Measurements from ENCODE around the gene DNAJB6.

GRCh38 chr7:157395206-157395605, 58.4 kb downstream of the DNAJB6 start:
- TF ChIP-seq CTCF (IDR thresholded peaks at IDR 0.05) (no peak), ZFX (IDR thresholded peaks at IDR 0.05; ENCODE audit: borderline replicate concordance) (no peak)

All from 22Rv1 (cell line).